HG03378 (cell line): ENCODE data around the gene HOMER1.
"Not testable (repeated sequence)": the region's sequence is repeated elsewhere in the genome, so short reads cannot be mapped to it uniquely, and the experiment has no call there.

Source experiments
- ATAC-seq: cut with Tn5 transposase; IDR thresholded peaks from one replicate; pipeline ENCODE4 v1.9.1; 2021; ENCODE audit warnings: mild to moderate bottlenecking, moderate library complexity; ENCODE audit not compliant: unreplicated experiment

Gene HOMER1

GRCh38 chr5:79423296-79423695, 90.6 kb downstream of the HOMER1 start:
- ATAC-seq: no peak

GRCh38 chr5:79420248-79420647, 93.7 kb downstream of the HOMER1 start:
- ATAC-seq: no peak

GRCh38 chr5:79418276-79418675, 95.7 kb downstream of the HOMER1 start:
- no peak for ATAC-seq

- no peak for ATAC-seq
Observed at GRCh38 chr5:79417495-79417894, 96.4 kb downstream of the HOMER1 start.

GRCh38 chr5:79416499-79416898, 97.4 kb downstream of the HOMER1 start:
- ATAC-seq: peak; percentile 83

GRCh38 chr5:79413112-79413511, 100.8 kb downstream of the HOMER1 start:
- ATAC-seq: no peak

GRCh38 chr5:79408028-79408427, 105.9 kb downstream of the HOMER1 start:
- ATAC-seq: no peak

- ATAC-seq: no peak
Observed at GRCh38 chr5:79407591-79407990, 106.3 kb downstream of the HOMER1 start.

GRCh38 chr5:79401216-79401615, 112.7 kb downstream of the HOMER1 start:
- ATAC-seq: no peak

GRCh38 chr5:79399046-79399445, 114.9 kb downstream of the HOMER1 start:
- no peak for ATAC-seq

- ATAC-seq: no peak
Observed at GRCh38 chr5:79397080-79397479, 116.9 kb downstream of the HOMER1 start.

- no peak for ATAC-seq
Observed at GRCh38 chr5:79396265-79396664, 117.7 kb downstream of the HOMER1 start.

GRCh38 chr5:79395296-79395695, 118.6 kb downstream of the HOMER1 start:
- no peak for ATAC-seq

GRCh38 chr5:79392776-79393175, 121.2 kb downstream of the HOMER1 start:
- ATAC-seq: no peak

- ATAC-seq: no peak
Observed at GRCh38 chr5:79386679-79387078, 127.3 kb downstream of the HOMER1 start.

GRCh38 chr5:79385126-79385525, 128.8 kb downstream of the HOMER1 start:
- not testable (repeated sequence) for ATAC-seq

- no peak for ATAC-seq
Observed at GRCh38 chr5:79378510-79379186, 135.3 kb downstream of the HOMER1 start.

GRCh38 chr5:79357398-79357797, 156.5 kb downstream of the HOMER1 start:
- ATAC-seq: no peak

GRCh38 chr5:79349881-79350280, 164.1 kb downstream of the HOMER1 start:
- no peak for ATAC-seq

- ATAC-seq: no peak
Observed at GRCh38 chr5:79349047-79349446, 164.9 kb downstream of the HOMER1 start.

GRCh38 chr5:79346420-79346824, 167.5 kb downstream of the HOMER1 start:
- no peak for ATAC-seq

GRCh38 chr5:79333852-79334557, 179.9 kb downstream of the HOMER1 start:
- ATAC-seq: no peak

- ATAC-seq: no peak
Observed at GRCh38 chr5:79330071-79330470, 183.9 kb downstream of the HOMER1 start.
